GM18511 (cell line): Measurements from ENCODE around the gene PRMT1.

ENCODE experiments used
- ATAC-seq: cut with Tn5 transposase; IDR thresholded peaks from one replicate; pipeline ENCODE4 v1.9.1; 2021; ENCODE audit warnings: mild to moderate bottlenecking, moderate library complexity; ENCODE audit not compliant: unreplicated experiment

The PRMT1 gene

GRCh38 chr19:49651029-49651819 lies 25.8 kb upstream of the PRMT1 start:
- ATAC-seq: no peak

GRCh38 chr19:49651820-49652550 lies 25.1 kb upstream of the PRMT1 start:
- no peak for ATAC-seq

GRCh38 chr19:49652551-49653465 lies 24.3 kb upstream of the PRMT1 start:
- no peak for ATAC-seq

- ATAC-seq: no peak
Observed at GRCh38 chr19:49653466-49653806, 23.6 kb upstream of the PRMT1 start.

GRCh38 chr19:49654581-49654980 lies 22.5 kb upstream of the PRMT1 start:
- ATAC-seq: no peak

- ATAC-seq: no peak
Observed at GRCh38 chr19:49655570-49656455, 21.3 kb upstream of the PRMT1 start.

GRCh38 chr19:49656456-49657109 lies 20.5 kb upstream of the PRMT1 start:
- ATAC-seq: no peak

- ATAC-seq: no peak
Observed at GRCh38 chr19:49657493-49658138, 19.5 kb upstream of the PRMT1 start.

- ATAC-seq: no peak
Observed at GRCh38 chr19:49658139-49658517, 18.9 kb upstream of the PRMT1 start.

- ATAC-seq: no peak
Observed at GRCh38 chr19:49658566-49659442, 18.3 kb upstream of the PRMT1 start.

- no peak for ATAC-seq
Observed at GRCh38 chr19:49660338-49660961, 16.6 kb upstream of the PRMT1 start.

- no peak for ATAC-seq
Observed at GRCh38 chr19:49662011-49662410, 15.1 kb upstream of the PRMT1 start.

GRCh38 chr19:49663224-49663623 lies 13.8 kb upstream of the PRMT1 start:
- no peak for ATAC-seq

GRCh38 chr19:49664171-49665035 lies 12.7 kb upstream of the PRMT1 start:
- no peak for ATAC-seq

GRCh38 chr19:49665036-49665350 lies 12.1 kb upstream of the PRMT1 start:
- ATAC-seq: no peak

GRCh38 chr19:49665351-49666119 lies 11.5 kb upstream of the PRMT1 start, which contains the start of the genes BCL2L12 and IRF3:
BCL2L12 (plus strand) TSS chr19:49665933; CDS start chr19:49666693, 760 bp downstream.
IRF3 (minus strand) TSS chr19:49665857; CDS start chr19:49664838, 1,019 bp downstream.
- ATAC-seq: peak; percentile 80
